Measurements from ENCODE around the gene HOXA6. TPM values are rescaled to one million over a fixed set of nuclear protein-coding genes. Genes with fewer than 3 reads are reported as not detected.

Gene HOXA6
- total RNA-seq, 1 experiment from 2014 or later, result not detected

DNA sequence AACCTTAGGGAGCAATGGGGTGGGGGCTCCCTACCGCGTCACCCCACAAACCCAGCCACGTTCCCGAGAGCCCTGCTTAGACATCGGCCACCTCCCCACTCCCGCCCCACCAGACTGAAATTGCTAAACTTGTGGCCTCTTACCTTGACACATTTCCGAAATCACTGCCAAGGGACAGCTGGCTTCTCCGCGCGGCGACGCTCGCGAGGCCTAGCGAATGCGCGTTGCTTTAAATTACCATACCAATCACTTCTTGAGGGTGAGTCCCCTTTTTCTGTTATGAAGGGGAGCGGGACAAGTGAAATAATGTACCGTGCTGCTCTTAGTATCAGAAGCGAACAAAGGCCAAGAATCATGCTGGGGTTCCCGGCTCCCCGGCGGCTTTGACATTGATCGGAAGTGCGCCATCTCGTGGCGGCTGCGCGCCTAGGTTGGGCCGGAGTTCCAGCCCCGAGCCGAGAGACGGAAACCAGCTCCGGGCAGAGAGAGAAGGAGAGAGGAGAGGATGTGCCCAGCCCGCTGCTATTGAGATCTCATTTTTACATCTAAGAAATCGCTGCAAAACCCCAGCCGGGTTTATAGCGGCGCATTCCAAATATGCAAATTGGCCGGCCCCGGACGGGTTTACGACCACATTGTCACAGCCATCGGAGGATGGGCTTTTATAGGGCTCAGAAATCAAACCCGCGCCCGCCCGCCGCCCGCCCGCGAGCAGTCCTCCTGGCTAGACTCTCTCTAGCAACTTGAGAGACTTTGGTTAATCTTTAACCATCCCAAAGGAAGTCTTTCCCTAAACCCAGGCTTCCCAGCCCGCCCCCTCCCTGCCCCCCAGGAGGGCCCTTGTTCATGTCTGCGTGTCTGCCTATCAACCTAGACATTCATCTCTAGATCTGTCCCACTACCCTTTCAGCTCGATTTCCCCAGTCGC is 32.2 kb upstream of the HOXA6 start:
- Histone ChIP-seq H3K27ac (ENCODE audit: insufficient read length, low read depth, low read length) (no peak overlapping the region), H4K8ac (replicated peaks; ENCODE audit: insufficient read length, low read depth, low read length) (no peak overlapping the region), H3K9me3 (ENCODE audit: control insufficient read depth, low read depth, low read length) (no peaks in the 10 kb centered on the region), H2AFZ (ENCODE audit: low read length) (no peak overlapping the region), H3K79me2 (ENCODE audit: insufficient read depth, low read length) (no peaks in the 10 kb centered on the region), H3K4ac (ENCODE audit: low read depth, low read length) (no peak overlapping the region), H3K9ac (ENCODE audit: extremely low read depth, insufficient read length, low read length) (no peak overlapping the region), H3K23ac (ENCODE audit: insufficient read length, low read depth, low read length) (no peak overlapping the region), H3K18ac (ENCODE audit: insufficient read length, low read depth, low read length) (no peak overlapping the region), H4K5ac (ENCODE audit: insufficient read length, low read depth, low read length) (no peak overlapping the region), H3K23me2 (ENCODE audit: insufficient read length, low read depth, low read length, poor library complexity, severe bottlenecking) (no peaks in the 10 kb centered on the region), H3K4me2 (ENCODE audit: insufficient read depth, insufficient read length, low read length) (peak overlapping the region; percentile 12), H3K14ac (ENCODE audit: insufficient read depth, low read length) (no peak overlapping the region), H3K27me3 (ENCODE audit: insufficient read depth, low read length) (peaks cover 97% of the 10 kb centered on the region), H3K79me1 (ENCODE audit: insufficient read depth, low read depth, low read length, poor library complexity, severe bottlenecking) (no peaks in the 10 kb centered on the region), H3K4me1 (ENCODE audit: insufficient read depth, low read length) (no peaks in the 10 kb centered on the region), H4K20me1 (ENCODE audit: control insufficient read depth, insufficient read depth, insufficient read length) (no peaks in the 10 kb centered on the region), H2BK20ac (ENCODE audit: low read depth, low read length, poor library complexity, severe bottlenecking) (no peak overlapping the region), H2BK12ac (ENCODE audit: insufficient read length, low read depth, low read length) (no peak overlapping the region), H3T11ph (ENCODE audit: low read length) (no peak overlapping the region), H2BK120ac (ENCODE audit: low read depth, low read length, poor library complexity, severe bottlenecking) (no peak overlapping the region), H2BK5ac (ENCODE audit: insufficient read length, low read length) (no peak overlapping the region), H4K91ac (ENCODE audit: insufficient read length, low read depth, low read length) (no peak overlapping the region), H2BK15ac (ENCODE audit: low read depth, low read length) (no peak overlapping the region), H3K56ac (ENCODE audit: insufficient read length, low read depth, low read length) (no peak overlapping the region), H2AK5ac (ENCODE audit: insufficient read length, low read length) (no peak overlapping the region)
- Mint-ChIP-seq H3K27ac (no peak overlapping the region), H3K4me3 (no peak overlapping the region; a peak in 1 of 5 replicates), H3K9me3 (peaks cover 2 to 14% of the 10 kb centered on the region in 2 experiments; a peak in 1 of 5 replicates), H3K27me3 (ENCODE audit: low read depth) (peaks cover 100% of the 10 kb centered on the region), H3K36me3 (ENCODE audit: insufficient read depth in 1 of 3, low read depth in 3 of 3) (no peaks in the 10 kb centered on the region; a peak in 3 of 7 replicates), H3K4me1 (peaks cover 4 to 18% of the 10 kb centered on the region in 2 experiments)
- WGBS (ENCODE audit: extremely low coverage, insufficient read length, low lambda C conversion rate), result no CpG with 5 or more reads among the region's 56 CpGs
- TF ChIP-seq CTCF (conservative IDR thresholded peaks at IDR 0.05), result peak; percentile 96
- DNase-seq, result peak; percentile 83

Data from H9 (cell line).